Right lobe of liver (tissue), 4 donors: ENCODE data around the gene DNLZ.
A peak's percentile ranks its signal among the peaks of the same experiment; 100 is the strongest.

Experiments used
- POLR2A ChIP-seq: fragments of 450-650 bp; IDR thresholded peaks from one replicate; pipeline ENCODE4 v1.6.1; 2017; ENCODE audit warnings: antibody characterized with exemption, mild to moderate bottlenecking
- TF ChIP-seq, protein P1 (sequence below), 4 donors: fragments of 200-600 bp in 3 of 4; fragments of 450-650 bp in 1 of 4; IDR thresholded peaks; one replicate each; pipeline versions ENCODE4 v1.5.1 to v1.8.0; 2016 to 2022; ENCODE audit warnings: antibody characterized with exemption in 4 of 4, mild to moderate bottlenecking in 2 of 4
- donor health status: DM: no; HTN: no; CAD: no.
- donor health status: DM: no; HTN: no; CAD: no.
- donor health status: DM: no; HTN: yes; CAD: no.

DNA sequence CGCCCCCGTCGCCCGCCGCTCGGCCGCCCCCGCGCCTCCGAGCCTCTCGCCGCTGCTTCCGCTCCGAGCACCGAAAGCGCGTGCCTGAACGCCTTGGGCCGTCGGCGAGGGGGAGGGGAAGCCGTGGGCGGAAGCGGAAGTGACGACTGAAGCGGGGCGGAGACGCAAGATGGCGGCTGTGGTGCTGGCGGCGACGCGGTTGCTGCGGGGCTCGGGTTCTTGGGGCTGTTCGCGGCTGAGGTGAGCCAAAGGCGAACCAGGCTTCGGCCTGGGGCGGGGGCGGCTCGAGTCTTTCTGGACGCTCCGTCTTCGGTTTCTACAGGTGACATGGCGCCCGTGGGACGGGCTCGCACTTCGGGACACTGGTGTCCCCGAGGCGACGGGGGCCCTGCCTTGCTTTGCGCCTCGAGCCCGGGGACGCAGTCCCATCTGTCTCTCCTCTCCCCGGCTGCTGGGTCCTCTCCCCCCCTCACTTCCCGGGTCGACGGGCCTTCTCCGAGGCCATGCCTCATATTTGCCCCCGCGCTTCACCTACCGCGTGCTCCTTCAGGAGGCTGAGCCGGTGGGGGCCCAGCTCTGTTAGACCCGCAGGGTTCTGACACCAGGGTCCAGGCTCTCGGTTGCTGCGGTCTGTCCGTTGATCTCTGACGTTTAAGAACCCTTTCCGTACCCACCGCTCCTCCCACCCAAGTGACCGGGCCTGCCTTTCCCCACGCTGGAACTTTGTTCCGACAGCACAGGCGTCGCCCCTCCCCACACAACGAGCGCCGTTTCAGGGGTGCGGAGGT lies 47.1 kb upstream of the DNLZ start, which contains the start of the genes ENTR1 and PMPCA:
- TF ChIP-seq, protein P1, sequence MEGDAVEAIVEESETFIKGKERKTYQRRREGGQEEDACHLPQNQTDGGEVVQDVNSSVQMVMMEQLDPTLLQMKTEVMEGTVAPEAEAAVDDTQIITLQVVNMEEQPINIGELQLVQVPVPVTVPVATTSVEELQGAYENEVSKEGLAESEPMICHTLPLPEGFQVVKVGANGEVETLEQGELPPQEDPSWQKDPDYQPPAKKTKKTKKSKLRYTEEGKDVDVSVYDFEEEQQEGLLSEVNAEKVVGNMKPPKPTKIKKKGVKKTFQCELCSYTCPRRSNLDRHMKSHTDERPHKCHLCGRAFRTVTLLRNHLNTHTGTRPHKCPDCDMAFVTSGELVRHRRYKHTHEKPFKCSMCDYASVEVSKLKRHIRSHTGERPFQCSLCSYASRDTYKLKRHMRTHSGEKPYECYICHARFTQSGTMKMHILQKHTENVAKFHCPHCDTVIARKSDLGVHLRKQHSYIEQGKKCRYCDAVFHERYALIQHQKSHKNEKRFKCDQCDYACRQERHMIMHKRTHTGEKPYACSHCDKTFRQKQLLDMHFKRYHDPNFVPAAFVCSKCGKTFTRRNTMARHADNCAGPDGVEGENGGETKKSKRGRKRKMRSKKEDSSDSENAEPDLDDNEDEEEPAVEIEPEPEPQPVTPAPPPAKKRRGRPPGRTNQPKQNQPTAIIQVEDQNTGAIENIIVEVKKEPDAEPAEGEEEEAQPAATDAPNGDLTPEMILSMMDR (IDR thresholded peaks at IDR 0.05), result no peak
- TF ChIP-seq POLR2A, result peak; percentile 77
